ENCODE measurements around the gene CYB5R3. TPM values are rescaled to one million over a fixed set of nuclear protein-coding genes. Genes with fewer than 3 reads are reported as not detected.

Gene CYB5R3
- total and polyA plus RNA-seq, 10 donors, result 37.3 to 134 (median 78.1) TPM

DNA sequence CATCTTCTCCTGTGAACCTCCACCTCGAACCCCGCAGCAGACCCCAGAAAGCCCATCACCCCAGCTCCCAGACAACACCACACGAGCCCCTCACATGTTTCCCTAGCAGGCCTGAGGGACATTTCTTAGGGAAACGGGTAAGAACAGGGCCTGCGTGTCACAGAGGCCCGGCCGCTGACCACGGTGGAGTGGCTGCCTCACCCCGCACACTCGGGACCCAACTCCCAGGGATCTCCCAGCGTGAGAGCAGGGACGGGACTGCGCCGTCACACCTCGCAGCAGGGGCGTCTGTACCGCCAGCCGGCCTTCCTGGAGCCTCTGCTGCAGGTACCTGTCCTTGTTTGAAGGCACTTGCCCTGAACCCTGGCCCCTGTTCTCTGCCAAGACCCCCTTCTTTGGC, 19.0 kb downstream of the CYB5R3 start:
- 90 to 98% (median 97%) methylated on average over 16 to 18 of the region's 18 CpGs for WGBS, 5 donors
- Histone ChIP-seq H3K27ac (no peak overlapping the region), H3K4me3 (no peak overlapping the region), H3K27me3 (replicated peaks in 1 of 7) (no peaks in the 10 kb centered on the region), H3K9me3 (no peaks in the 10 kb centered on the region), H3K36me3 (peaks cover 3 to 100% (median 93%) of the 10 kb centered on the region in 6 donors), H3K4me1 (no peaks in the 10 kb centered on the region)
- intact Hi-C loops (cut with DNase I; ENCODE audit: low total_unique reads), result no loop called here
- TF ChIP-seq, protein P1, sequence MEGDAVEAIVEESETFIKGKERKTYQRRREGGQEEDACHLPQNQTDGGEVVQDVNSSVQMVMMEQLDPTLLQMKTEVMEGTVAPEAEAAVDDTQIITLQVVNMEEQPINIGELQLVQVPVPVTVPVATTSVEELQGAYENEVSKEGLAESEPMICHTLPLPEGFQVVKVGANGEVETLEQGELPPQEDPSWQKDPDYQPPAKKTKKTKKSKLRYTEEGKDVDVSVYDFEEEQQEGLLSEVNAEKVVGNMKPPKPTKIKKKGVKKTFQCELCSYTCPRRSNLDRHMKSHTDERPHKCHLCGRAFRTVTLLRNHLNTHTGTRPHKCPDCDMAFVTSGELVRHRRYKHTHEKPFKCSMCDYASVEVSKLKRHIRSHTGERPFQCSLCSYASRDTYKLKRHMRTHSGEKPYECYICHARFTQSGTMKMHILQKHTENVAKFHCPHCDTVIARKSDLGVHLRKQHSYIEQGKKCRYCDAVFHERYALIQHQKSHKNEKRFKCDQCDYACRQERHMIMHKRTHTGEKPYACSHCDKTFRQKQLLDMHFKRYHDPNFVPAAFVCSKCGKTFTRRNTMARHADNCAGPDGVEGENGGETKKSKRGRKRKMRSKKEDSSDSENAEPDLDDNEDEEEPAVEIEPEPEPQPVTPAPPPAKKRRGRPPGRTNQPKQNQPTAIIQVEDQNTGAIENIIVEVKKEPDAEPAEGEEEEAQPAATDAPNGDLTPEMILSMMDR (IDR thresholded peaks at IDR 0.05 in 8 of 11, conservative IDR thresholded peaks at IDR 0.05 in 3 of 11), result no peak
- TF ChIP-seq POLR2AphosphoS5 (IDR thresholded peaks at IDR 0.05), result peak in 1 of 3 donors; percentile 8
- no peak for TF ChIP-seq POLR2A (IDR thresholded peaks at IDR 0.05)
- peak; percentile 54 for DNase-seq

DNA sequence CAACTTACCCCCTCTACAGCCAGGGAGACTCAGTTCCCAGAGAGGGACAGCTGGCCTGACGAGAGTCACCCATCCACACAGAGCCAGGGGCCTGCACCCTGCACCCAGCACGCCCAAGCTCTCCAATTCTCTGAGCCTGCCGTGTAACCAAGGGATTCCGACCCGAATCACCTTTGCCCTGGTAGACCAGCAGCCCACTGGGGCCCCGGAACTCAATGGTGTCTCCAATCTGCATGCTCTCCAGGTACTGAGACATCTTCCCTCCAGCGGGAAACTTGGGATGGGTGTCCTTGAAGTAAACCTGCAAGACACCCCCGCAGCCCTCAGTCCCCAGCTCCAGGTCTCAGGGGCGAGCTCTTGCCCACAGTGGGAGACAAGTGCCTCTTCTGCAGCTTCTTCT, 21.2 kb downstream of the CYB5R3 start:
- Histone ChIP-seq H3K27me3 (replicated peaks in 1 of 7) (no peaks in the 10 kb centered on the region), H3K27ac (no peak overlapping the region), H3K4me1 (peaks cover 0 to 19% (median 10%) of the 10 kb centered on the region in 6 donors), H3K36me3 (peaks cover 3 to 100% (median 91%) of the 10 kb centered on the region in 6 donors), H3K4me3 (no peak overlapping the region), H3K9me3 (no peaks in the 10 kb centered on the region)
- 94 to 100% (median 97%) methylated on average over 2 to 9 of the region's 9 CpGs for WGBS, 5 donors
- no peak for TF ChIP-seq POLR2AphosphoS5 (IDR thresholded peaks at IDR 0.05)
- TF ChIP-seq, protein P1 (IDR thresholded peaks at IDR 0.05 in 8 of 11, conservative IDR thresholded peaks at IDR 0.05 in 3 of 11), result no peak
- no peak for TF ChIP-seq POLR2A (IDR thresholded peaks at IDR 0.05)
- intact Hi-C loops (cut with DNase I; ENCODE audit: low total_unique reads), result no loop called here
- DNase-seq, result peak; percentile 67

DNA sequence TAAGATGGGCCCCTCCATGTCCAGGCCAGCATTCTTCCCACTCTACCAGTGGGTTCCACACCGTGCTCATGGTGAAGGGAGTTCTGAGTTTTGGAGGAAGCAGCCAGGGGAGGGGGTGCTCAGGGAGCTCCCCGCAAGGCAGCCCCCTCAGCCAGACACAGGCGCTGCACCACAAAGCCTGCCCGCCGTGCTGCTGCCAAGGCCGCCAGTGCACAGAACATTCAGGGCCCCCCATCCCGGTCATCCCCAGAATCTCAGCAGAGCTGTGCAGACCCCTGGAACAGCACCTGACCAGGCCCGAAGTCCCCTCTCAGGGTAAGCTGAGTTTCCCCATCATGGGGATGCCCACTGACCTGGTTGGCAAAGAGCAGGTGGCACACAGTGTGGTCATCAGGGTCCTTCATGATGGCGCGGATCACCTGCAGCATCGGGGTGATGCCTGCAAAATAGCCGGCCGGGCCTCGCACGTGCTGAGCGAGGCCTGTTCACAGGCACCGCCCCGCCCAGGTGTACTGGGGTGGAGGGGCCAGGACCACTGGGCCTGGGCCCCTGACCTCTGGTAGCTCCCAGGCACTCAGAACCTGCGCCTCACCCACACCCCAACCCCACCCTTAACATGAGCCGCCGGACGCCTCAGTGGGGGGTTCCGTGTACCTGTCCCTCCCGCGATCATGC, 22.1 kb downstream of the CYB5R3 start:
- no peak overlapping the region for H3K27ac ChIP-seq
- no peak overlapping the region for H3K4me3 ChIP-seq
- WGBS, 5 donors, result 83 to 98% (median 97%) methylated on average over 3 to 25 of the region's 25 CpGs
- no peaks in the 10 kb centered on the region for H3K27me3 ChIP-seq (replicated peaks in 1 of 7)
- TF ChIP-seq, protein P1 (IDR thresholded peaks at IDR 0.05 in 8 of 11, conservative IDR thresholded peaks at IDR 0.05 in 3 of 11), result no peak
- TF ChIP-seq POLR2AphosphoS5 (IDR thresholded peaks at IDR 0.05) (peak in 1 of 3 donors; percentile 38), POLR2A (IDR thresholded peaks at IDR 0.05) (no peak)
- peak; percentile 62 for DNase-seq
- H3K9me3 ChIP-seq, result no peaks in the 10 kb centered on the region
- intact Hi-C loops (cut with DNase I; ENCODE audit: low total_unique reads), result no loop called here
- peaks cover 3 to 100% (median 87%) of the 10 kb centered on the region in 6 donors for H3K36me3 ChIP-seq
- peaks cover 0 to 28% (median 11%) of the 10 kb centered on the region in 6 donors for H3K4me1 ChIP-seq

DNA sequence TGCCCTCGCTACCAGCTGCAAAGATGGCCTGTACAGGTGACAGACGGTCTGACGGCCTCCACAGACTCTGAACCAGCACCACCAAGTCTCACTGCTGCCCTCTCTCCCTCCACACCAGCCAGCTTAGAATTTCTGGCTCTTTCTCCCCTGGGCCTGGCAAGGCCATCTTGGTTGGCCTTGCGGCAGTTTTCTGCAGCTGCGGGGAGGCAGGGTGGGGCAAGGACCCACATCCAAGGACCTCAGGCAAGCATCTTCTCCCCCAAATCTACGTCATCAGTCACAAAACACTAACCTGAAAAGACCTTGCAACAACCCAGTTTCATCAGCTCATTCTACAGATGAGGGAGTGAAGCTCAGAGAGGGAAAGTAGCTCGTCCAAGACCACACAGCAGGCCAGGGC, 22.8 kb downstream of the CYB5R3 start:
- DNase-seq, result no peak
- Histone ChIP-seq H3K4me3 (no peak overlapping the region), H3K27ac (no peak overlapping the region), H3K9me3 (no peaks in the 10 kb centered on the region), H3K36me3 (peaks cover 3 to 96% (median 82%) of the 10 kb centered on the region in 6 donors), H3K27me3 (replicated peaks in 1 of 7) (no peaks in the 10 kb centered on the region), H3K4me1 (peaks cover 0 to 34% (median 16%) of the 10 kb centered on the region in 6 donors)
- 80 to 97% (median 94%) methylated on average over 7 of the region's 7 CpGs for WGBS, 5 donors
- TF ChIP-seq, protein P1 (IDR thresholded peaks at IDR 0.05 in 8 of 11, conservative IDR thresholded peaks at IDR 0.05 in 3 of 11), result no peak
- no peak for TF ChIP-seq POLR2A (IDR thresholded peaks at IDR 0.05)
- no peak for TF ChIP-seq POLR2AphosphoS5 (IDR thresholded peaks at IDR 0.05)
- intact Hi-C loops (cut with DNase I; ENCODE audit: low total_unique reads), result no loop called here
